ENCODE results near the gene POLH. TPM values are rescaled to one million over a fixed set of nuclear protein-coding genes. Genes with fewer than 3 reads are reported as not detected.

Gene POLH
- total and polyA plus RNA-seq, 2 donors from 2014 or later, result 1.8 to 16.8 TPM

DNA sequence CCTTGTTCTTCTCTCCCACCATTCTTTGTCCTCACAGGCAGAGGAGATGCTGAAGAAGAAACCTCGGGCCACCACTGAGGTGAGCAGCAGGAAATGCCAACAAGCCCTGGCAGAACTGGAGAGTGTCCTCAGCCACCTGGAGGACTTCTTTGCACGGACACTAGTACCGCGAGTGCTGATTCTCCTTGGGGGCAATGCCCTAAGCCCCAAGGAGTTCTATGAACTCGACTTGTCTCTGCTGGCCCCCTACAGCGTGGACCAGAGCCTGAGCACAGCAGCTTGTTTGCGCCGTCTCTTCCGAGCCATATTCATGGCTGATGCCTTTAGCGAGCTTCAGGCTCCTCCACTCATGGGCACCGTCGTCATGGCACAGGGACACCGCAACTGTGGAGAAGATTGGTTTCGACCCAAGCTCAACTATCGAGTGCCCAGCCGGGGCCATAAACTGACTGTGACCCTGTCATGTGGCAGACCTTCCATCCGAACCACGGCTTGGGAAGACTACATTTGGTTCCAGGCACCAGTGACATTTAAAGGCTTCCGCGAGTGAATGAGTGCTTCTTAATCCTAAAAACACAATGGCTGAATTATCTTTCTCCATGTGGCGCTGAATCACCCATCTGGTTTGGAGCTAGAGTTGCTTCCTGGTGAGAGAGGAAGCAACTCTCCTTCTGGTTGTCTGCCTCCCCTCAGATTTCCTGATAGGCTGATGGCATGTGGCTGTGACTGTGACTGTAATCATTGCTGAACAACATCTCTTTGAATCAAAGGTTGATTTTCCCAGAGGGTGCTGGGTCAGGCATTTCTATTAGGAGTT, 64.2 kb downstream of the POLH start:
- no peak for DNase-seq
- H3K27ac ChIP-seq (ENCODE audit: low read depth in 2 of 2, low read length in 2 of 2), result no peak overlapping the region
- intact Hi-C loops (cut with DNase I), result no loop called here
- no peaks in the 10 kb centered on the region for H3K27me3 ChIP-seq (ENCODE audit: control insufficient read depth, insufficient read depth, low read length)
- no peak for FAIRE-seq
- H3K9me3 ChIP-seq (ENCODE audit: control insufficient read depth in 2 of 3, insufficient read depth in 1 of 3, low read length in 3 of 3), result no peaks in the 10 kb centered on the region
- H3K36me3 ChIP-seq (ENCODE audit: control insufficient read depth in 2 of 3, insufficient read depth in 3 of 3, low read length in 3 of 3), result peaks cover 5 to 20% (median 5%) of the 10 kb centered on the region in 3 donors
- H3K4me3 ChIP-seq (ENCODE audit: low read length in 3 of 3), result no peak overlapping the region
- TF ChIP-seq CTCF (IDR thresholded peaks at IDR 0.05; ENCODE audit: borderline replicate concordance, extremely low read depth, insufficient read depth), result no peak
- no peak overlapping the region for H3K9ac ChIP-seq (ENCODE audit: low read length in 3 of 3)
- peaks cover 0 to 4% (median 0%) of the 10 kb centered on the region in 3 donors for H3K4me1 ChIP-seq (ENCODE audit: control insufficient read depth in 2 of 3, insufficient read depth in 2 of 3, low read depth in 1 of 3, low read length in 3 of 3)

DNA sequence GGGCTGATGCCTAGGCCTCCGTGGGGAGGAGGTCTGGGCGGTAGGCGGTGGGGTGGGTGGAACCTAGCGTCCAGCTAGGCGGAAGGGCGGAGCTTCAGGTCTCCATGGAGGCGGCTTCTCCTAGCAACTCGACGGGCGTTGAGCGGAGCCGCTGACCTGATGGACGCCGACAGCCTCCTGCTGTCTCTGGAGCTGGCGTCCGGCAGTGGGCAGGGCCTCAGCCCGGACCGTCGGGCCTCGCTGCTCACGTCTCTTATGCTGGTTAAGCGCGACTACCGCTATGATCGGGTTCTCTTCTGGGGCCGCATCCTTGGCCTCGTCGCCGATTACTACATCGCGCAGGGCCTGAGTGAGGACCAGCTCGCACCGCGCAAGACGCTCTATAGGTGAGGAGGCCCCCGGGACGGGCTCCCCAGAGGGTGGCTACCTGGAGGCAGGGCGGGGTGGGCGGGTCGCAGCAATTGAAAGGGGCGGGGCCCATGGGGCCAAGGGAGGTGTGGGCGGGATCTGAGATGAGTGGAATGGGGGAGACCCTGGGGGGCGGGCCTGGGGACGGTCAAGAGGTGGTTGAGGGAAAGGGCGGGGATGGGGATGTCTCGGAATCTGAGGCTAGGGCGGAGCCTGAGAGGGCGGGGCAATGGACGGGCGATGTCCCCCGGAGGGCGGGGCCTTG, 69.1 kb downstream of the POLH start, which contains the start of gene RSPH9:
Gene RSPH9 (plus strand): TSS at position 97 of the 673 bp plus-strand sequence. CDS start 63 bp downstream, at position 160.
- no peaks in the 10 kb centered on the region for H3K9me3 ChIP-seq (ENCODE audit: control insufficient read depth in 2 of 3, insufficient read depth in 1 of 3, low read length in 3 of 3)
- H3K36me3 ChIP-seq (ENCODE audit: control insufficient read depth in 2 of 3, insufficient read depth in 3 of 3, low read length in 3 of 3), result peaks cover 3 to 12% (median 5%) of the 10 kb centered on the region in 3 donors
- H3K4me1 ChIP-seq (ENCODE audit: control insufficient read depth in 2 of 3, insufficient read depth in 2 of 3, low read depth in 1 of 3, low read length in 3 of 3), result peaks cover 0 to 3% (median 0%) of the 10 kb centered on the region in 3 donors
- H3K4me3 ChIP-seq (ENCODE audit: low read length in 3 of 3), result peak within 1 kb of the TSS; percentile 36 to 47 (median 47)
- H3K27ac ChIP-seq (ENCODE audit: low read depth in 2 of 2, low read length in 2 of 2), result no peak within 1 kb of the TSS
- no peak for TF ChIP-seq CTCF (IDR thresholded peaks at IDR 0.05; ENCODE audit: borderline replicate concordance, extremely low read depth, insufficient read depth)
- DNase-seq (peak; percentile 83 to 92 (median 90)), FAIRE-seq (no peak)
- intact Hi-C loops (cut with DNase I), result no loop called here
- H3K9ac ChIP-seq (ENCODE audit: low read length in 3 of 3), result peak within 1 kb of the TSS in 1 of 3 donors; percentile 31
- no peaks in the 10 kb centered on the region for H3K27me3 ChIP-seq (ENCODE audit: control insufficient read depth, insufficient read depth, low read length)

DNA sequence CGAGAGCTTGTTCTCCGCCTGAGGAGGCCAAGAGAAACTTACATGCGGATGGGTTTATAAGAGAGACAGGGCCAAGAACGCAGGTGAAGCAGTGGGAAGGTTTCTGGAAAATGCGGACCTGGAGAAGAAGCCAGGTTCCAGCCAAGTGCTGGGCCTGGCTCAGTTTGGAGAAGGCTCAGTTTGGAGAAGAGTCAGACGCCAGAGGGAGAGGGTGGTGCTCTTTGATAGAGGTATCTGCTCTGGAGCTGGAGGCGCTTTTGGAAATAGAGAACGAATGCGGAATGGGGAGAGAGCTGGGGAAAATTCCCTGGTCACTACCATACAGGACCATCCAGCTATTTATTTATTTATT, 69.6 kb downstream of the POLH start:
- Histone ChIP-seq H3K9me3 (ENCODE audit: control insufficient read depth in 2 of 3, insufficient read depth in 1 of 3, low read length in 3 of 3) (no peaks in the 10 kb centered on the region), H3K27me3 (ENCODE audit: control insufficient read depth, insufficient read depth, low read length) (no peaks in the 10 kb centered on the region), H3K36me3 (ENCODE audit: control insufficient read depth in 2 of 3, insufficient read depth in 3 of 3, low read length in 3 of 3) (peaks cover 3 to 7% (median 3%) of the 10 kb centered on the region in 3 donors), H3K27ac (ENCODE audit: low read depth in 2 of 2, low read length in 2 of 2) (no peak overlapping the region), H3K9ac (ENCODE audit: low read length in 3 of 3) (no peak overlapping the region), H3K4me1 (ENCODE audit: control insufficient read depth in 2 of 3, insufficient read depth in 2 of 3, low read depth in 1 of 3, low read length in 3 of 3) (peaks cover 0 to 3% (median 0%) of the 10 kb centered on the region in 3 donors), H3K4me3 (ENCODE audit: low read length in 3 of 3) (peak overlapping the region in 2 of 3 donors; percentile 26 to 28)
- no peak for TF ChIP-seq CTCF (IDR thresholded peaks at IDR 0.05; ENCODE audit: borderline replicate concordance, extremely low read depth, insufficient read depth)
- intact Hi-C loops (cut with DNase I), result no loop called here
- DNase-seq (no peak), FAIRE-seq (no peak)
